GM12878 (cell line): ENCODE results near the gene IREB2. TPM values are rescaled to one million over a fixed set of nuclear protein-coding genes. Genes with fewer than 3 reads are reported as not detected.
A peak's percentile ranks its signal among the peaks of the same experiment; 100 is the strongest.

ENCODE experiments used
- ASH2L ChIP-seq: fragments of 300-600, 200-600 bp; sonication (generic); IDR thresholded peaks from 2 replicates; pipeline ENCODE4 v1.6.1; 2017; ENCODE audit warnings: low read depth, mild to moderate bottlenecking, borderline replicate concordance
- BHLHE40 ChIP-seq, 2 experiments: fragments of 450-650 bp in 1 of 2; IDR thresholded peaks; 2 replicates each; pipeline ENCODE4 v1.6.1; 2011 to 2017; ENCODE audit warnings: low read depth in 2 of 2, borderline replicate concordance in 1 of 2, improper control_type of control experiment in 1 of 2, low read length in 1 of 2, mild to moderate bottlenecking in 1 of 2
- BRCA1 ChIP-seq: IDR thresholded peaks from 2 replicates; pipeline ENCODE4 v1.6.1; 2011; ENCODE audit warnings: low read depth, low read length, improper control_type of control experiment
- CBX5 ChIP-seq: sonication (generic); IDR thresholded peaks from 2 replicates; pipeline ENCODE4 v1.6.1; 2016; ENCODE audit warnings: low read depth, moderate library complexity, mild to moderate bottlenecking, inconsistent platforms
- CEBPZ ChIP-seq: fragments of 150-350 bp; IDR thresholded peaks from 2 replicates; pipeline ENCODE4 v1.6.1; 2016; ENCODE audit warnings: low read depth, low read length
- EZH2 ChIP-seq: IDR thresholded peaks from 2 replicates; pipeline ENCODE4 v1.6.1; 2012; ENCODE audit warnings: low read depth, mild to moderate bottlenecking, control low read depth, inconsistent platforms, low read length, borderline replicate concordance; ENCODE audit not compliant: control insufficient read depth
- HDGF ChIP-seq: fragments of 450-650 bp; IDR thresholded peaks from 2 replicates; pipeline ENCODE4 v1.6.1; 2016; ENCODE audit warnings: antibody characterized with exemption
- IKZF2 ChIP-seq, 2 experiments: fragments of 450-650 bp; IDR thresholded peaks; 2 replicates each; pipeline ENCODE4 v1.6.1; 2017; ENCODE audit warnings: mild to moderate bottlenecking in 2 of 2, moderate library complexity in 2 of 2
- IRF5 ChIP-seq: fragments of 450-650 bp; IDR thresholded peaks from 2 replicates; pipeline ENCODE4 v1.6.1; 2017; ENCODE audit warnings: borderline replicate concordance
- JUNB ChIP-seq: IDR thresholded peaks from 2 replicates; pipeline ENCODE4 v1.6.1; 2016; ENCODE audit warnings: antibody characterized with exemption, mild to moderate bottlenecking
- KLF5 ChIP-seq: fragments of 450-650 bp; IDR thresholded peaks from 2 replicates; pipeline ENCODE4 v1.6.1; 2014; ENCODE audit warnings: mild to moderate bottlenecking; ENCODE audit not compliant: partially characterized antibody
- NBN ChIP-seq: fragments of 450-650 bp; IDR thresholded peaks from 2 replicates; pipeline ENCODE4 v1.6.1; 2016
- NR2C1 ChIP-seq: fragments of 450-650 bp; IDR thresholded peaks from 2 replicates; pipeline ENCODE4 v1.6.1; 2017; ENCODE audit warnings: antibody characterized with exemption, mild to moderate bottlenecking, moderate library complexity
- NR2F1 ChIP-seq: fragments of 450-650 bp; conservative IDR thresholded peaks from 2 replicates; pipeline ENCODE4 v1.6.1; 2017; ENCODE audit warnings: mild to moderate bottlenecking
- PKNOX1 ChIP-seq: fragments of 450-650 bp; IDR thresholded peaks from 2 replicates; pipeline ENCODE4 v1.6.1; 2016; ENCODE audit warnings: mild to moderate bottlenecking
- POU2F2 ChIP-seq: IDR thresholded peaks from 3 replicates; pipeline ENCODE4 v1.6.1; 2011; ENCODE audit warnings: low read depth, mild to moderate bottlenecking, low read length, borderline replicate concordance
- RAD21 ChIP-seq: IDR thresholded peaks from 2 replicates; pipeline ENCODE4 v1.6.1; 2011; ENCODE audit warnings: mild to moderate bottlenecking, low read depth, low read length, moderate library complexity; ENCODE audit not compliant: insufficient read depth
- RB1 ChIP-seq: fragments of 450-650 bp; formaldehyde crosslinking; IDR thresholded peaks from 2 replicates; pipeline ENCODE4 v1.6.1; 2017; ENCODE audit warnings: mild to moderate bottlenecking, borderline replicate concordance
- TBL1XR1 ChIP-seq: IDR thresholded peaks from 2 replicates; pipeline ENCODE4 v1.6.1; 2012; ENCODE audit warnings: low read depth, low read length, improper control_type of control experiment
- USF1 ChIP-seq: IDR thresholded peaks from 2 replicates; pipeline ENCODE4 v1.6.1; 2011; ENCODE audit warnings: borderline replicate concordance, low read depth, mild to moderate bottlenecking, moderate library complexity, mixed read lengths, low read length; ENCODE audit not compliant: insufficient read depth; ENCODE audit errors: extremely low read length
- USF2 ChIP-seq: IDR thresholded peaks from 2 replicates; pipeline ENCODE4 v1.6.1; 2011; ENCODE audit warnings: low read depth, low read length, improper control_type of control experiment, borderline replicate concordance
- ZBED1 ChIP-seq: IDR thresholded peaks from 2 replicates; pipeline ENCODE4 v1.6.1; 2016; ENCODE audit warnings: borderline replicate concordance
- ZNF622 ChIP-seq: fragments of 450-650 bp; IDR thresholded peaks from 2 replicates; pipeline ENCODE4 v1.6.1; 2017; ENCODE audit warnings: mild to moderate bottlenecking, inconsistent platforms
- polyA plus RNA-seq, 11 experiments: library from polyadenylated mRNA; depleted of rRNA in 4 of 11; unstranded in 6 of 11; stranded (reverse) in 5 of 11; fragments of >200 nt; fragmentation: Nextera tagmentation in 4 of 11; fragmentation: Illumina TruSeq in 1 of 11; extraction: Ambion mirVana in 4 of 11; extraction: Trizol in 1 of 11; gene quantifications; 1 replicate in 1 of 11; 2 replicates in 10 of 11; pipeline versions ENCODE4 v1.2.1 to v1.2.3, GENCODE V29; 2011 to 2016; ENCODE audit warnings: inconsistent platforms in 2 of 11, missing spikeins in 2 of 11, low read depth in 1 of 11
- total RNA-seq, 4 experiments: library from RNA; depleted of rRNA in 3 of 4; stranded (reverse); fragments of >200 nt in 3 of 4; fragmentation: Illumina TruSeq in 1 of 4; extraction: Trizol in 1 of 4; gene quantifications; 2 replicates each; pipeline versions ENCODE4 v1.2.1 to v1.2.3, GENCODE V29; 2013 to 2021

The IREB2 gene
- total and polyA plus RNA-seq, 10 of the 15 experiments (the other 5 are each of a cell fraction or from before 2014, with no cell fraction given) = 13.0 to 52.4 (median 24.4) TPM

GRCh38 chr15:78540141-78540870 lies 102.3 kb downstream of the IREB2 start, which contains the start of gene PSMA4 (continued):
- TF ChIP-seq NBN (peak; percentile 87), RAD21 (no peak), IRF5 (no peak), ZBED1 (no peak), KLF5 (no peak), ZNF622 (no peak), USF1 (peak; percentile 36), RB1 (peak; percentile 46; the same call in 1 of the 2 replicates), JUNB (no peak), NR2C1 (no peak), TBL1XR1 (no peak), IKZF2 (IDR thresholded peaks at IDR 0.05) (peak; percentile 7 to 9; a peak in 1 of 4 replicates), CEBPZ (no peak), HDGF (no peak), PKNOX1 (0 out of 2 replicates have a peak, but pooled peaks have one; percentile 28), USF2 (no peak), NR2F1 (0 out of 2 replicates have a peak, but pooled peaks have one; percentile 29), BHLHE40 (IDR thresholded peaks at IDR 0.05; ENCODE audit: borderline replicate concordance in 1 of 2, low read depth in 2 of 2, low read length in 1 of 2) (peak in 1 of 2 experiments; percentile 78; a peak in 2 of 4 replicates), CBX5 (no peak), ASH2L (peak; percentile 91; the same call in 1 of the 2 replicates), BRCA1 (no peak), POU2F2 (peak; percentile 82), EZH2 (no peak)
